WI38 (cell line): ENCODE data around the gene ARID5B.

Experiments used
- H3K4me3 ChIP-seq: 2 replicates; pipeline ENCODE4 v1.5.1; 2011; ENCODE audit warnings: low read depth, mild to moderate bottlenecking, control low read depth, low read length
- CTCF ChIP-seq: IDR thresholded peaks from 2 replicates; pipeline ENCODE4 v1.5.1; 2012; ENCODE audit warnings: low read depth, mild to moderate bottlenecking, control low read depth, low read length

The ARID5B gene, protein sequence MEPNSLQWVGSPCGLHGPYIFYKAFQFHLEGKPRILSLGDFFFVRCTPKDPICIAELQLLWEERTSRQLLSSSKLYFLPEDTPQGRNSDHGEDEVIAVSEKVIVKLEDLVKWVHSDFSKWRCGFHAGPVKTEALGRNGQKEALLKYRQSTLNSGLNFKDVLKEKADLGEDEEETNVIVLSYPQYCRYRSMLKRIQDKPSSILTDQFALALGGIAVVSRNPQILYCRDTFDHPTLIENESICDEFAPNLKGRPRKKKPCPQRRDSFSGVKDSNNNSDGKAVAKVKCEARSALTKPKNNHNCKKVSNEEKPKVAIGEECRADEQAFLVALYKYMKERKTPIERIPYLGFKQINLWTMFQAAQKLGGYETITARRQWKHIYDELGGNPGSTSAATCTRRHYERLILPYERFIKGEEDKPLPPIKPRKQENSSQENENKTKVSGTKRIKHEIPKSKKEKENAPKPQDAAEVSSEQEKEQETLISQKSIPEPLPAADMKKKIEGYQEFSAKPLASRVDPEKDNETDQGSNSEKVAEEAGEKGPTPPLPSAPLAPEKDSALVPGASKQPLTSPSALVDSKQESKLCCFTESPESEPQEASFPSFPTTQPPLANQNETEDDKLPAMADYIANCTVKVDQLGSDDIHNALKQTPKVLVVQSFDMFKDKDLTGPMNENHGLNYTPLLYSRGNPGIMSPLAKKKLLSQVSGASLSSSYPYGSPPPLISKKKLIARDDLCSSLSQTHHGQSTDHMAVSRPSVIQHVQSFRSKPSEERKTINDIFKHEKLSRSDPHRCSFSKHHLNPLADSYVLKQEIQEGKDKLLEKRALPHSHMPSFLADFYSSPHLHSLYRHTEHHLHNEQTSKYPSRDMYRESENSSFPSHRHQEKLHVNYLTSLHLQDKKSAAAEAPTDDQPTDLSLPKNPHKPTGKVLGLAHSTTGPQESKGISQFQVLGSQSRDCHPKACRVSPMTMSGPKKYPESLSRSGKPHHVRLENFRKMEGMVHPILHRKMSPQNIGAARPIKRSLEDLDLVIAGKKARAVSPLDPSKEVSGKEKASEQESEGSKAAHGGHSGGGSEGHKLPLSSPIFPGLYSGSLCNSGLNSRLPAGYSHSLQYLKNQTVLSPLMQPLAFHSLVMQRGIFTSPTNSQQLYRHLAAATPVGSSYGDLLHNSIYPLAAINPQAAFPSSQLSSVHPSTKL

GRCh38 chr10:61900829-61901792 lies at the start of gene ARID5B:
ARID5B (plus strand) TSS chr10:61901699; CDS start chr10:61901710, 11 bp downstream.
- no peak for TF ChIP-seq CTCF
- peak within 1 kb of the TSS; percentile 91 for H3K4me3 ChIP-seq

GRCh38 chr10:61852261-61852660 lies 49.2 kb upstream of the ARID5B start:
- H3K4me3 ChIP-seq = no peak overlapping the region
- TF ChIP-seq CTCF = no peak

- no peak for TF ChIP-seq CTCF
- H3K4me3 ChIP-seq = no peak overlapping the region
Observed at GRCh38 chr10:61855771-61856170, 45.7 kb upstream of the ARID5B start.

GRCh38 chr10:61857746-61858145 lies 43.8 kb upstream of the ARID5B start:
- no peak overlapping the region for H3K4me3 ChIP-seq
- TF ChIP-seq CTCF = no peak

- H3K4me3 ChIP-seq = no peak overlapping the region
- no peak for TF ChIP-seq CTCF
Observed at GRCh38 chr10:61859786-61860185, 41.7 kb upstream of the ARID5B start.

- H3K4me3 ChIP-seq = no peak overlapping the region
- TF ChIP-seq CTCF = no peak
Observed at GRCh38 chr10:61860964-61861758, 40.3 kb upstream of the ARID5B start.
